UCSD-AML1 (cell line): ENCODE measurements around the gene APOB.

Source experiments
- DNase-seq: peaks from one replicate; lab custom pipeline; 2025; ENCODE audit not compliant: unreplicated experiment; lab: John Stamatoyannopoulos, UW

Gene APOB

GRCh38 chr2:21006423-21007128, 37.3 kb downstream of the APOB start:
- no peak for DNase-seq

DNA sequence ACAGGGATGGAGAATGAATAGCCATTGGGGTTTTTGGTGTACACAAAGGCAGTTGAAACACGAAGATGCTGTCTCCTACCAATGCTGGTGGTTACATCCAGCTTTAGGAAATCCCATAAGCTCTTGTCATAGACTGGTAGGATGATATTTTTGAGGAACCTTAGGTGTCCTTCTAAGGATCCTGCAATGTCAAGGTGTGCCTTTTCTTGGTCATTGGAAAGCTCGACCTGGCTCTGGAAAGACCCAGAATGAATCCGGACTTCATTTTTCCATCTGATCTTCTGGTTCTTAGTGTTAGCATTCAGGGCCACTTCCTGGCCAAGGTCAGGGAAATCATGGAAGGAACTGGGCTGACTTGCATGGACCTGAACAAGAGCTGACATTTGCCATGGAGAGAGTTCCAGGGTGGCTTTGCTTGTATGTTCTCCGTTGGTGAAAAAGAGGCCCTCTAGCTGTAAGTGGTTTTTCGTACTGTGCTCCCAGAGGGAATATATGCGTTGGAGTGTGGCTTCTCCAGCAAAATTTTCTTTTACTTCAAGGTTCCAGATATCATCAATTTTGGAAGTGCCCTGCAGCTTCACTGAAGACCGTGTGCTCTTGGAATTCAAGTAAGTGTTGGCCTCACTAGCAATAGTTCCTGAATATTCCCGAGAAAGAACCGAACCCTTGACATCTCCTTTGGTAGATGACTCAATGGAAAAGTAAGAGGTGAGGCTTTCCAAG, 38.0 kb downstream of the APOB start:
- DNase-seq = no peak

DNA sequence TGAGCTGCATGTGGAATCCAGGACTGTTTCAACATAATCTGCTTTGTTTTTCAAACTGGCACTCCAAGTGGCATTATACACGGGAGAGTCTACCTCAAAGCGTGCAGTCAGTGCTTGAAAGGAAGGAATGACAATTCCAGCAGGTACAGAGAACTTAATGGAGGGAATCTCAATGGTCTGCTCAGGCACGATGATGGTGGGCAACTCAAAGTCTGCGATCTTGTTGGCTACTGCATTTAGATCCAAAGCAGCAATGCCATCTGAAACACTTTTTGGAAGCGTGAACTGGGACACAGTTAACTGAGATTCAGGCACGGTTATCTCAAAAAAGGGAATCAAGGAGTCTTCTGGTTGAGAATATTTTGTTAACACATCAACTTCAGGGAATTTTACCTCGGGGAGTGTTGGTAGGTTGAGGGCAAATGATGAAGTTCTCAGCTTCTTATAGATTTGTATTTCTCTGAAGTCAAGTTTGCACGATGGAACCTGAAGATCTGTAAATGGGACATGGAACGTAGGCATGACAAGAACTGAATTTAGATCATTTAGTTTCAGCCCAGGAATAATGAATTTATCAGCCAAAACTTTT, 38.7 kb downstream of the APOB start:
- no peak for DNase-seq

GRCh38 chr2:21004181-21004572, 39.7 kb downstream of the APOB start:
- DNase-seq = no peak

DNA sequence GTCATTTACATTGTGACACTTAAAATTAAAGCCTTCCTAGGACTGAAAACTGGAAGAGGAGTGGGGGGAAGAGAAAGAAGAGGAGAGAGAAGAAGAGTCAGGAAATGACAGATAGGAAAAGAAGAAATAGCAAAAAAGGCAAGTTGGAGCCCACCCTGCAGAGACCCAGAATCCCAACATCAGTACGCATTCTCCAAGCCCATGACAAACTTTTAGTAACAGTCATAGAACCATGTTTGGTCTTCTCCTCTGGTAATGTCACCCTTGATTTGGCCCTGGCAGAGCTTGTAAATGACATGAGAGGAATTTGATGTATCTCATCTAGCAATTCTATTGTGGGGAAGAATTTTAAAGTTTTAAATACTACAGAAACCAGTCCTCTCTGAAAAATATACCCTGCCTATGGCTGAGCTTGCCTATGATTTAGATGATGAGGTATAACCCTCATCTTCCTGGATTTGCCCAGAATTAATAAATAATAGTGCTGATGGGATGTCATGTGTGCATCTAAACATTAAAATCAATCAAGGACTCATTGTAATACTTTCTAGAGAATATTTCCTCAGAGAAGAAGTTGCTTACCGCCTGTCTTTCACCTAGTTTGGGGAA, 40.2 kb downstream of the APOB start:
- DNase-seq = no peak

- DNase-seq = no peak
Observed at GRCh38 chr2:21002814-21003192, 41.1 kb downstream of the APOB start.

DNA sequence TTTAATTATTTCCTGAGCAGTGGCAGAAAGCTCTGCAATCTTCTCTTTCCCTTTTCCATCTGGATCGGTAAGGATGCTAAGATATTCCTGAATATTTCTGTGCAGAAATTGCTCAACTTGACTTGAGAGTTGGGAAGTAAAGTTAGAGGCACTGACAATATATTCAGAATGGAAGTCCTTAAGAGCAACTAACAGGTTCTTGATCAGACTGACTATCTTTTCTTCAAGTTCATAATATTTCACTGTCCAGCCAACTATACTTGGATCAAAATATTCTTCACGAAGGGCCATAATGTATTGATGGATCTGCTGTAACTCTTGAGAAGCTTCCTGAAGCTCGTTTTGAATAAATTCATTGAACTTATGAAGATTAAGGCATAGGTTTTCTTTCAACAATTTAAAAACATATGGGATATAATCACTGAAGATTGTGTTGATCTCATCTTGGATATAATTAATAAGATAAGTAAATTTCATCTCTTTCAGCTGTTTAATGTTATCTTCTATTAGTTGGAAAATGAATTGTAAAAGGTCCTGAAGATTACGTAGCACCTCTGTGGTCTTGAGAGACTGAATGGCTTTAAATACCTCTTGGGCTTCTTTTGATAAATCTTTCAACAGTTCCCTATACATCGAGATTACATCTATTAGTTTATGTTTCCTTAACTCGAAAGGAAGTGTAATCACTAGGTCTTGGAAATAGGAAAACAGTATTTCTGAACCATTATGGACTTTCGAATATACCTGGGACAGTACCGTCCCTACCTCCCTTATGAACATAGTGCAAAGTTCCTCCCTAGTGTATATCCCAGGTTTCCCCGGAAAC, 41.7 kb downstream of the APOB start:
- no peak for DNase-seq

DNA sequence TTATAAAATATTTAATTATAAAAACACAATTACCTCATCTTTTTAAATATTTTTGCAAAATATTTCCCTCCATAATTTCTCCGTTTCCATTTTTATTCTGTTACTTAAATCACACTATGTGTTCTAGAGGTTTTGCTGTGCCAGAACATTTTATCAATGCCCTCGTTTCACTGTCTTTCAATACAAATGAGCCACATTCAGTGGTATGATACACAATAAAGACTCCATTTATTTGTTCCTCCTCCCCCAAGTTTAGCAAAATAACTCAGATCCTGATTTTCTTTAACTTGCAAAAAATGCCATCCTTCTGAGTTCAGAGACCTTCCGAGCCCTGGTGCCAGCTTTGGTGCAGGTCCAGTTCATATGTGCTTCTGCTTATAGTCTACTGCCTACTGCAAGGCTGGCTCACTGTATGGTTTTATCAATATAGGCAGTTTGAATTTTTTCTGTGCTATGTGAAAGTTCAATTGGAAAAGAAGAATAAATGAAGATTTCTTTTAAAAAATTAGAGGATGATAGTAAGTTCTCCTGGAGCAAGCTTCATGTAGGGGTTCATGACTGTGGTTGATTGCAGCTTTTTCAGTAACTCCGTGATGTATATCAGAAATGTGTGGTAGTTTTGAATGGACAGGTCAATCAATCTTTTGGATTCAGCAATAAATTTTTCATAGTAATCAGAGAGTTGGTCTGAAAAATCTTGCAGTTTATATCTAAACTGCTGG, 42.5 kb downstream of the APOB start:
- DNase-seq = no peak

DNA sequence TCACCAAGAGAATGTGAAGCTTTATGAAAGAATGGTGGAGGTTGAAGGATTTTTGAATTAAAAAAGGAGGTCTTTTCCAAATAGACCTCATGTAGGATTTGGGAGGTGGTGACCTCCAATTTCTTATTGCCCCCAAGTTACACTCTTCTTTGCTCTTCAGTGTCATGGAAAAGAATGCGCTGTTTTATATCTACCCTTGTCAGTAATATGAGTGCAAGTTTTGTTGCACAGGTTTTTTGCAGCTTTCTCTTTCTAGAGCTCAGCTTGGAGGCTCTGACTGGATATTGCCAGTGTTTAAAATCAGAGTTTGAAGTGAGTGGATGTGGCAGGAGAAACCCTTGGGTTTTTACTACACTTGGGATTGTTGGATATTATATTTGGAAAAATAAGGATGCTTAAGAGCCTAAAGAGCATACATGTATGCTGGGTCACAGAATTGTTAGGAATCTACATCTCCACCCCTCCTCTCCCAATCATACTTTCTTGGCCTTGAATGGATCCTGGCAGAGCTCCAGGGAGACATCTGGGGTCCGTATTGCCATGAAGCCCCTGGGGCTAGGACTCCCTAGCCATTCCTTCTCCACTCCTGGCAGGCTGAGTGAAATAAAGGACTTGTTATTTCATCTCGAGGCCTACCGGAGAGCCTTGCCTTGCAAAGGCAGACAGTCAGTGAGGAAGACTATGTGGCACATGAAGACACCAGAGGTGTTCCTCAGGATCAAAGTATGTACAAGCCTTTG, 43.8 kb downstream of the APOB start:
- DNase-seq = no peak

DNA sequence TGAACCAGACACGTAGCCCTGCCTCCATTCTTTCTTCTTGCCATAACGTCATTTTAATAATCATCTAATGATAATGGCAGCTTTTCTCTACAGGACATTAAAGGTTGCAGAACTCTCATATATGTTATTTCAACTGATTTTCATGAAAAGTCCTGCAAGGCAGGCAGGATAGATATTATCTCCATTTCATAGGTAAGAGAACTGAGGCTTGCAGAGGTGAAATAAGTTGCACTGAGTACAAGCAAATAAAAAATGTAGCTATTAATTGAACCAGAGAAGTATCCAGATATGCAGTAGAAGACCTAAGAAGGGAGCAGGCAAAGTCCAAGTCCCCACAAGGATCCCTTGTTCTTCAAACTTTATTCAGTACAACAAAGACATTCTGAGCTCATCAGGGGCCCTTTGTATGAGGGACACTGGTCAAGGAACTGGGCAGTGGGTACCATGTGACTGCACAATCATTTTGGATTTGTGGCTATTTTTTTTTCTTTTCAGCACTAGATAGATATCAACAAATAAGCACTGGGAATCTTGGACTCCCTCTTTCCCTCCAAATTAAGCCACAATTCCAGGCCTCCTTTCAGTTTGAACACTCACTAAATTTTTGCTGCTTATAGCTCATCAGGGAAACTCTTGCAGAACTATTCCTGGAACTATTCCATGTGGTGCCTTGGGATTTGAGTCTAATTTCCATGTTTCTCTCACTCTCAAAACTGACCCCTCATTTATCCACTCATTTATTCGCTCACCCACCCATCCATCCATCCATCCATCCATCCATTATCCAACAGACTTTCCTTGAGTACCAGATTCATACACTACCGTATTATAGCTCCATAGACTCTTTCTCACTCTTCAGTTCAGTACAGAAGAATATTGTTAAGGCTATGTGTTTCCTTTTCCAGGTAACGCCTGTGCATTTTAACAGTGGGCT, 44.6 kb downstream of the APOB start:
- no peak for DNase-seq

GRCh38 chr2:20997953-20998722, 45.7 kb downstream of the APOB start:
- no peak for DNase-seq

- no peak for DNase-seq
Observed at GRCh38 chr2:20994130-20994529, 49.7 kb downstream of the APOB start.

GRCh38 chr2:20992201-20992711, 51.6 kb downstream of the APOB start:
- no peak for DNase-seq

GRCh38 chr2:20990442-20991430, 53.1 kb downstream of the APOB start:
- DNase-seq = no peak

DNA sequence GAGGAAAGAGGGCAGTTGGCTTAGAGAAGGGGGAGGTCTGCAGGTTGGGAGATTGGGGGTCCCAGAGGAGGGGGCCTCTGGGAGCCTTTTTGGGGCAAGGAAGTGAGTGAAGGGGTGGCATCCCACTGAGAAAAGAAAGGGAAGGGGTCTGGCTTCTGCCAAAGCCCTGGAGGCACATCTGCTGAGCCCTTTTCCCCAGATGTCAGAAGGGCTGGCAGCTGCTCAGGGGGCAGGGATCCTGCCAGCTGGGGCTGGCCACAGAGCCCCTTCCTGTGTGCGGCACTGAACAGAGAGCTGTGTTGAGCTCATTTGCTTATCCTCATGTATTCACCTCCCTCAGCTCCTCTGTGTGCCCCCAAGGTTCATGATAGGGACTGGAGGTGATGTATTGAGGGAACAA, 54.5 kb downstream of the APOB start:
- no peak for DNase-seq

- no peak for DNase-seq
Observed at GRCh38 chr2:20988905-20989304, 55.0 kb downstream of the APOB start.
